GM21390 (cell line): ENCODE data around the gene AKIRIN2.
"Not testable (repeated sequence)": the region's sequence is repeated elsewhere in the genome, so short reads cannot be mapped to it uniquely, and the experiment has no call there.

Experiments used
- ATAC-seq: cut with Tn5 transposase; IDR thresholded peaks from one replicate; pipeline ENCODE4 v1.9.1; 2021; ENCODE audit not compliant: unreplicated experiment

Gene AKIRIN2

GRCh38 chr6:87690441-87690840, 11.6 kb downstream of the AKIRIN2 start:
- ATAC-seq, result no peak

- ATAC-seq, result not testable (repeated sequence)
Observed at GRCh38 chr6:87687893-87688292, 14.1 kb downstream of the AKIRIN2 start.

- no peak for ATAC-seq
Observed at GRCh38 chr6:87687296-87687695, 14.7 kb downstream of the AKIRIN2 start.

- ATAC-seq, result not testable (repeated sequence)
Observed at GRCh38 chr6:87686636-87687205, 15.3 kb downstream of the AKIRIN2 start.

- no peak for ATAC-seq
Observed at GRCh38 chr6:87684895-87685654, 17.0 kb downstream of the AKIRIN2 start.

- ATAC-seq, result no peak
Observed at GRCh38 chr6:87683890-87684289, 18.1 kb downstream of the AKIRIN2 start.

- no peak for ATAC-seq
Observed at GRCh38 chr6:87682310-87682709, 19.7 kb downstream of the AKIRIN2 start.

GRCh38 chr6:87675004-87675681, 26.9 kb downstream of the AKIRIN2 start:
- no peak for ATAC-seq

GRCh38 chr6:87674290-87674689, 27.7 kb downstream of the AKIRIN2 start:
- ATAC-seq, result no peak

- no peak for ATAC-seq
Observed at GRCh38 chr6:87673237-87673636, 28.8 kb downstream of the AKIRIN2 start.

- ATAC-seq, result no peak
Observed at GRCh38 chr6:87672641-87673040, 29.4 kb downstream of the AKIRIN2 start.

GRCh38 chr6:87671555-87672029, 30.4 kb downstream of the AKIRIN2 start:
- no peak for ATAC-seq

GRCh38 chr6:87670707-87671106, 31.3 kb downstream of the AKIRIN2 start:
- no peak for ATAC-seq

GRCh38 chr6:87669051-87669450, 33.0 kb downstream of the AKIRIN2 start:
- ATAC-seq, result no peak

- ATAC-seq, result no peak
Observed at GRCh38 chr6:87668013-87668412, 34.0 kb downstream of the AKIRIN2 start.

- no peak for ATAC-seq
Observed at GRCh38 chr6:87667032-87667431, 35.0 kb downstream of the AKIRIN2 start.

- no peak for ATAC-seq
Observed at GRCh38 chr6:87664921-87665485, 37.0 kb downstream of the AKIRIN2 start.

- no peak for ATAC-seq
Observed at GRCh38 chr6:87663434-87663833, 38.6 kb downstream of the AKIRIN2 start.

- ATAC-seq, result no peak
Observed at GRCh38 chr6:87661503-87661902, 40.5 kb downstream of the AKIRIN2 start.

GRCh38 chr6:87661016-87661415, 41.0 kb downstream of the AKIRIN2 start:
- ATAC-seq, result no peak

- ATAC-seq, result no peak
Observed at GRCh38 chr6:87660226-87660911, 41.7 kb downstream of the AKIRIN2 start.
